Activated CD8-positive, alpha-beta T cell treated with anti-CD3 and anti-CD28 coated beads for 36 hours (primary cell): ENCODE data around the gene ERBB4. TPM values are rescaled to one million over a fixed set of nuclear protein-coding genes. Genes with fewer than 3 reads are reported as not detected.

ENCODE experiments used
- ATAC-seq: fragments of 200-7000 bp; cut with Tn5 transposase; one replicate; pipeline ENCODE4 v1.10.0; 2021; ENCODE audit warnings: mild to moderate bottlenecking, moderate library complexity
- CTCF ChIA-PET: fragments of 350-600 bp; sonication (Branson Sonifier 250); formaldehyde crosslinking; loops from one replicate; lab custom pipeline; 2021; ENCODE audit warnings: antibody characterized with exemption; lab: Charles Lee
- POLR2A ChIA-PET: fragments of 350-600 bp; sonication (Branson Sonifier 250); formaldehyde crosslinking; loops from one replicate; lab custom pipeline; 2021; ENCODE audit warnings: antibody characterized with exemption; lab: Charles Lee
- DNase-seq: peaks from one replicate; pipeline ENCODE4 v3.0.0-alpha.2; 2020
- H3K27ac Mint-ChIP-seq: one replicate; pipeline ENCODE4 v1.8.0; 2021; ENCODE audit warnings: mild to moderate bottlenecking, mixed read lengths
- H3K27me3 Mint-ChIP-seq: one replicate; pipeline ENCODE4 v1.8.0; 2021; ENCODE audit warnings: mixed read lengths
- H3K36me3 Mint-ChIP-seq: one replicate; pipeline ENCODE4 v1.8.0; 2021; ENCODE audit warnings: low read depth, mixed read lengths
- H3K4me1 Mint-ChIP-seq: one replicate; pipeline ENCODE4 v1.8.0; 2021; ENCODE audit warnings: low read depth, mixed read lengths
- H3K4me3 Mint-ChIP-seq: one replicate; pipeline ENCODE4 v1.8.0; 2021; ENCODE audit warnings: mild to moderate bottlenecking, moderate library complexity, mixed read lengths
- H3K9me3 Mint-ChIP-seq: one replicate; pipeline ENCODE4 v1.8.0; 2021; ENCODE audit warnings: mixed read lengths
- CTCF ChIP-seq: fragments of 200-600 bp; IDR thresholded peaks from one replicate; pipeline ENCODE4 v1.8.0; 2022; ENCODE audit warnings: antibody characterized with exemption, mild to moderate bottlenecking
- intact Hi-C: fragments of 100-400 bp; cut with micrococcal nuclease; formaldehyde crosslinking; loops from one replicate; pipeline ENCODE4 v1.10.0; 2022
- total RNA-seq, 2 experiments: library from RNA; stranded (reverse); gene quantifications; one replicate each; pipeline ENCODE4 v1.2.3, GENCODE V29; 2021

The ERBB4 gene
- total RNA-seq, 2 experiments from 2014 or later = not detected

- no peak for ATAC-seq
- Mint-ChIP-seq H3K27ac (no peak overlapping the region), H3K4me3 (no peak overlapping the region), H3K4me1 (no peaks in the 10 kb centered on the region), H3K9me3 (no peaks in the 10 kb centered on the region), H3K27me3 (no peaks in the 10 kb centered on the region), H3K36me3 (no peaks in the 10 kb centered on the region)
- TF ChIP-seq CTCF = no peak
- DNase-seq = no peak
- ChIA-PET POLR2A (no interaction called here), CTCF (no interaction called here)
- intact Hi-C loops = no loop called here
Measured at GRCh38 chr2:212001325-212001724, 537.3 kb downstream of the ERBB4 start.

GRCh38 chr2:211996857-211997256 is 541.7 kb downstream of the ERBB4 start:
- H3K36me3 Mint-ChIP-seq = no peaks in the 10 kb centered on the region
- no peak overlapping the region for H3K27ac Mint-ChIP-seq
- no peaks in the 10 kb centered on the region for H3K4me1 Mint-ChIP-seq
- intact Hi-C loops = no loop called here
- DNase-seq (no peak), ATAC-seq (no peak)
- ChIA-PET POLR2A (no interaction called here), CTCF (no interaction called here)
- H3K4me3 Mint-ChIP-seq = no peak overlapping the region
- H3K9me3 Mint-ChIP-seq = no peaks in the 10 kb centered on the region
- H3K27me3 Mint-ChIP-seq = no peaks in the 10 kb centered on the region
- no peak for TF ChIP-seq CTCF

- intact Hi-C loops = no loop called here
- POLR2A ChIA-PET = no interaction called here
- CTCF ChIA-PET = no interaction called here
Measured at GRCh38 chr2:211994806-211995205, 543.8 kb downstream of the ERBB4 start.

GRCh38 chr2:211990335-211990734 is 548.3 kb downstream of the ERBB4 start:
- no peak for DNase-seq
- ATAC-seq = no peak
- H3K36me3 Mint-ChIP-seq = no peaks in the 10 kb centered on the region
- intact Hi-C loops = no loop called here
- H3K4me1 Mint-ChIP-seq = no peaks in the 10 kb centered on the region
- no peaks in the 10 kb centered on the region for H3K27me3 Mint-ChIP-seq
- TF ChIP-seq CTCF = no peak
- ChIA-PET CTCF (no interaction called here), POLR2A (no interaction called here)
- no peaks in the 10 kb centered on the region for H3K9me3 Mint-ChIP-seq
- H3K4me3 Mint-ChIP-seq = no peak overlapping the region
- no peak overlapping the region for H3K27ac Mint-ChIP-seq

More at GRCh38 chr2:211994806-211995205, 543.8 kb downstream of the ERBB4 start:
- ATAC-seq = no peak
- DNase-seq = no peak
- H3K27me3 Mint-ChIP-seq = no peaks in the 10 kb centered on the region
- no peak overlapping the region for H3K27ac Mint-ChIP-seq
- H3K4me1 Mint-ChIP-seq = no peaks in the 10 kb centered on the region
- no peak for TF ChIP-seq CTCF
- no peaks in the 10 kb centered on the region for H3K36me3 Mint-ChIP-seq
- H3K9me3 Mint-ChIP-seq = no peaks in the 10 kb centered on the region
- no peak overlapping the region for H3K4me3 Mint-ChIP-seq

GRCh38 chr2:211986313-211986712 is 552.3 kb downstream of the ERBB4 start:
- Mint-ChIP-seq H3K4me1 (no peaks in the 10 kb centered on the region), H3K36me3 (no peaks in the 10 kb centered on the region), H3K27ac (no peak overlapping the region), H3K27me3 (no peaks in the 10 kb centered on the region), H3K4me3 (no peak overlapping the region), H3K9me3 (no peaks in the 10 kb centered on the region)
- POLR2A ChIA-PET = no interaction called here
- intact Hi-C loops = no loop called here
- ATAC-seq = no peak
- CTCF ChIA-PET = no interaction called here
- TF ChIP-seq CTCF = no peak
- DNase-seq = no peak
